Kidney (tissue), 14 donors: ENCODE results near the gene ZMIZ2. TPM values are rescaled to one million over a fixed set of nuclear protein-coding genes. Genes with fewer than 3 reads are reported as not detected.
"Not testable (repeated sequence)": the region's sequence is repeated elsewhere in the genome, so short reads cannot be mapped to it uniquely, and the experiment has no call there.

Source experiments
- DNase-seq, 5 donors: peaks; one replicate each; pipeline ENCODE4 v3.0.0-alpha.2; 2013 to 2020
- FAIRE-seq: peaks from 2 replicates; lab custom pipeline; 2012; peaks lifted over from hg19 to GRCh38; lab: Jason Lieb, UNC
- H3K27ac ChIP-seq, 2 donors: one replicate each; pipeline ENCODE4 v1.7.0; 2013; ENCODE audit warnings: low read depth in 2 of 2, low read length in 2 of 2, inconsistent platforms in 1 of 2
- H3K27me3 ChIP-seq: one replicate; pipeline ENCODE4 v1.7.1; 2013; ENCODE audit warnings: low read length, inconsistent platforms; ENCODE audit not compliant: control insufficient read depth, insufficient read depth
- H3K36me3 ChIP-seq, 3 donors: one replicate each; pipeline versions ENCODE4 v1.7.0 to v1.7.1; 2013; ENCODE audit warnings: low read length in 3 of 3, control low read depth in 1 of 3, inconsistent platforms in 1 of 3; ENCODE audit not compliant: insufficient read depth in 3 of 3, control insufficient read depth in 2 of 3
- H3K4me1 ChIP-seq, 3 donors: one replicate each; pipeline versions ENCODE4 v1.7.0 to v1.7.1; 2013; ENCODE audit warnings: low read length in 3 of 3, inconsistent platforms in 1 of 3, low read depth in 1 of 3; ENCODE audit not compliant: control insufficient read depth in 2 of 3, insufficient read depth in 2 of 3
- H3K4me3 ChIP-seq, 3 donors: one replicate each; pipeline versions ENCODE4 v1.7.0 to v1.8.1; 2013; ENCODE audit warnings: low read length in 3 of 3, control low read depth in 1 of 3, inconsistent platforms in 1 of 3
- H3K9ac ChIP-seq, 3 donors: one replicate each; pipeline versions ENCODE4 v1.7.0 to v1.7.1; 2013; ENCODE audit warnings: low read length in 3 of 3, control low read depth in 1 of 3, inconsistent platforms in 1 of 3
- H3K9me3 ChIP-seq, 3 donors: one replicate each; pipeline versions ENCODE4 v1.7.0 to v1.7.1; 2013; ENCODE audit warnings: low read length in 3 of 3, control low read depth in 1 of 3, inconsistent platforms in 1 of 3; ENCODE audit not compliant: control insufficient read depth in 2 of 3, insufficient read depth in 1 of 3
- CTCF ChIP-seq: IDR thresholded peaks from 3 replicates; pipeline ENCODE4 v1.5.1; 2012; ENCODE audit warnings: mild to moderate bottlenecking, moderate library complexity, borderline replicate concordance; ENCODE audit not compliant: insufficient read depth; ENCODE audit errors: extremely low read depth
- intact Hi-C: fragments of 100-400 bp; cut with DNase I; formaldehyde crosslinking; loops from one replicate; pipeline ENCODE4 v1.11.1; 2022
- polyA plus RNA-seq: library from polyadenylated mRNA; stranded (reverse); fragments of 350-450 nt; fragmentation: Illumina TruSeq; extraction: RNeasy Lipid Tissue Mini Kit (QIAGEN cat#74804); gene quantifications from one replicate; pipeline ENCODE4 v1.2.3, GENCODE V29; 2014; ENCODE audit warnings: low read depth, low replicate concordance; ENCODE audit not compliant: insufficient read depth
- total RNA-seq: library from RNA; stranded (reverse); fragmentation: NEBNext Ultra II Directional; extraction: Animal tissue kit (Norgen Biotek cat#: 25700); gene quantifications from one replicate; pipeline ENCODE4 v1.2.1, GENCODE V29; 2021
- donor health status: control.
- donor health status: control.
- donor health status: control.
- donor health status: control.
- donor health status: control.
- donor health status: DM: yes; HTN: yes; CAD: no.
- donor health status: Normal renal cell carcinoma (clear cell type).

Gene ZMIZ2
- total and polyA plus RNA-seq, 2 donors from 2014 or later: 30.5 to 127 TPM

- H3K9me3 ChIP-seq: no peaks in the 10 kb centered on the region
- intact Hi-C loops: no loop called here
- FAIRE-seq (no peak), DNase-seq (peak in 1 of 5 donors; percentile 20)
- no peaks in the 10 kb centered on the region for H3K36me3 ChIP-seq
- H3K27me3 ChIP-seq: no peaks in the 10 kb centered on the region
- no peak overlapping the region for H3K9ac ChIP-seq
- no peak overlapping the region for H3K27ac ChIP-seq
- no peak for TF ChIP-seq CTCF
- H3K4me3 ChIP-seq: no peak overlapping the region
- peaks cover 0 to 16% (median 0%) of the 10 kb centered on the region in 3 donors for H3K4me1 ChIP-seq
Observed at GRCh38 chr7:44772867-44773266, 24.2 kb downstream of the ZMIZ2 start.

- H3K27ac ChIP-seq, H3K36me3 ChIP-seq, DNase-seq, intact Hi-C loops, H3K27me3 ChIP-seq, H3K9me3 ChIP-seq, FAIRE-seq, H3K9ac ChIP-seq, H3K4me3 ChIP-seq: not testable (repeated sequence)
- peaks cover 0 to 12% (median 0%) of the 10 kb centered on the region in 3 donors for H3K4me1 ChIP-seq
Observed at GRCh38 chr7:44774486-44774885, 25.8 kb downstream of the ZMIZ2 start.

GRCh38 chr7:44775383-44776107 lies 26.9 kb downstream of the ZMIZ2 start:
- DNase-seq: no peak
- no peak for FAIRE-seq
- Histone ChIP-seq H3K9ac (no peak overlapping the region), H3K27me3 (no peaks in the 10 kb centered on the region), H3K36me3 (no peaks in the 10 kb centered on the region), H3K27ac (no peak overlapping the region), H3K9me3 (no peaks in the 10 kb centered on the region), H3K4me1 (peaks cover 0 to 2% (median 0%) of the 10 kb centered on the region in 3 donors), H3K4me3 (no peak overlapping the region)
- intact Hi-C loops: no loop called here
- no peak for TF ChIP-seq CTCF

GRCh38 chr7:44776211-44776610 lies 27.6 kb downstream of the ZMIZ2 start:
- Histone ChIP-seq H3K9ac (no peak overlapping the region), H3K4me3 (no peak overlapping the region), H3K9me3 (no peaks in the 10 kb centered on the region), H3K27ac (no peak overlapping the region), H3K36me3 (no peaks in the 10 kb centered on the region), H3K4me1 (peaks cover 0 to 2% (median 0%) of the 10 kb centered on the region in 3 donors), H3K27me3 (no peaks in the 10 kb centered on the region)
- intact Hi-C loops: no loop called here
- no peak for DNase-seq
- TF ChIP-seq CTCF: no peak
- FAIRE-seq: no peak
